ENCODE measurements around the gene MYBBP1A.

DNA sequence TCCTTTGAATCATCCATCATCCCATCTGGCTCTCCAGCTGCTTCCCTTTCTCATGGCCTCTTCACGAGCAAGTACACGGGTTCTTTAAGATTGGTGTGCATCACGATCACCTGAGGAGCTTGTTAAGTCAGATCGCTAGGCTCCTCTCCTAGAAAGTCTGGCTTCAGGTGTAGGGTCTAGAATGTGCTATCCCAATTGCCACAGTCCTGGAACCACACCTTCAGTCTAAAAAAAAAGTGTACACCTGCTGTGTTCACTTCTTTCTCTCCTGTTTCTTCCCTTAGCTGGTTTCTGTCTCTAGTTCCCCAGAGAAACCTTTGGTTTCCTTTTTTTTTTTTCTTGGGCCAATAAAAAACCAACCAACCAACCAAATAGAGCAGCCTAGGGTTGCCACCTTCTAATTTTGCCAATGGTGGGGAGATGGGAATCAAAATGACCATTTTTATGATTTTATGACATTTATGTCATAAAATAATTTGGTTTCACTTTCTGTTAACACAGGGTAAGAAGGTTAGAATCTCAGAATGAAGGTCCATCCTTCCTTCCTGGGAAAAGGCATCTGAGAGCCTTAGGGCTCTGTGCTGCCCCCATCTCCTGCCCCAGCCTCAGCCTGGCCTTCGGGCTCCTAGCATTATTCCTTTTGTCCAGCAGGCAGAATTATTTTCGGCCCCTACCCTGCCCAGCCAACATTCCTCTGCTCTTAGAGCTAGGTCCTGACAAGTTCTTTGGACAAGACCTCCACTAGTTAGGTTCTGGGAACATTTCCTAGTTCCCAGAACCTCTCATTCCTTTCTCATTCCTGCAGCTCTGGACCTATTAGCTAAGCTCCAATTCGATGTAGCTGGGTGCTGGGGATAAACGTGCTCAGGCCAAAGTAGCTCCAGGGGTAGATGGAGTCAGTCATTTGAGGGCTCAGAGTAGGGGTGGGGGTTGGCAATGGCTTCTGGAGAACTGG lies 7.1 kb upstream of the MYBBP1A start:
- TF ChIP-seq, protein P1, sequence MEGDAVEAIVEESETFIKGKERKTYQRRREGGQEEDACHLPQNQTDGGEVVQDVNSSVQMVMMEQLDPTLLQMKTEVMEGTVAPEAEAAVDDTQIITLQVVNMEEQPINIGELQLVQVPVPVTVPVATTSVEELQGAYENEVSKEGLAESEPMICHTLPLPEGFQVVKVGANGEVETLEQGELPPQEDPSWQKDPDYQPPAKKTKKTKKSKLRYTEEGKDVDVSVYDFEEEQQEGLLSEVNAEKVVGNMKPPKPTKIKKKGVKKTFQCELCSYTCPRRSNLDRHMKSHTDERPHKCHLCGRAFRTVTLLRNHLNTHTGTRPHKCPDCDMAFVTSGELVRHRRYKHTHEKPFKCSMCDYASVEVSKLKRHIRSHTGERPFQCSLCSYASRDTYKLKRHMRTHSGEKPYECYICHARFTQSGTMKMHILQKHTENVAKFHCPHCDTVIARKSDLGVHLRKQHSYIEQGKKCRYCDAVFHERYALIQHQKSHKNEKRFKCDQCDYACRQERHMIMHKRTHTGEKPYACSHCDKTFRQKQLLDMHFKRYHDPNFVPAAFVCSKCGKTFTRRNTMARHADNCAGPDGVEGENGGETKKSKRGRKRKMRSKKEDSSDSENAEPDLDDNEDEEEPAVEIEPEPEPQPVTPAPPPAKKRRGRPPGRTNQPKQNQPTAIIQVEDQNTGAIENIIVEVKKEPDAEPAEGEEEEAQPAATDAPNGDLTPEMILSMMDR (conservative IDR thresholded peaks at IDR 0.05), result no peak
- TF ChIP-seq ZFX (IDR thresholded peaks at IDR 0.05), result no peak

All from C4-2B (cell line).